NOMO-1 treated with dmso at 0.1 percent for 144 hours (cell line): ENCODE measurements around the gene AP5B1.
"Not testable (repeated sequence)": the region's sequence is repeated elsewhere in the genome, so short reads cannot be mapped to it uniquely, and the experiment has no call there.

Source experiments
- DNase-seq: peaks from one replicate; lab custom pipeline; 2025; ENCODE audit not compliant: unreplicated experiment; lab: John Stamatoyannopoulos, UW

Gene AP5B1

DNA sequence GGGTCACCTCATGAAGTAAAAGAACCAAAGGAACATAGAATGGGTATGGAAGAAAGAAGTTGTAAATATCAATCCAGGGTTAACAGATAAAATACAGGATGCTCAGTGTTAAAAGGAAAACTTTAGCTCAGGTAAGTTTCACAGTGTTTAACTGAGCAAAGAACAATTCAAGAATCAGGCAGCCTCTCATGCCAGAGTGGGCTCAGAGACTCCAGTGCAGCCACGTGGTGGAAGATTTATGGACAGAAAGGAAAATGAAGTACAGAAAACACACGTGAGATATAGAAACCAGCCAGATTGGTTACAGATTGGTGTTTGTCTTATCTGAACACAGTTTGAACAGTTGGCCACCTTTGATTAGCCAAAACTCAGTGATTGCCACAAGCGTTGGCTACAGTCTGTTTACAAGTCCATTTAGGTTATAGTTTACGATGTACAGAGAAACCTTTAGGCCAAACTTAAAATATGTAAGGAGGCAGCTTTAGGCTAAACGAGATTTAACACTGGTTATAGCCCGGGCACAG, 9.1 kb downstream of the AP5B1 start:
- DNase-seq = no peak

DNA sequence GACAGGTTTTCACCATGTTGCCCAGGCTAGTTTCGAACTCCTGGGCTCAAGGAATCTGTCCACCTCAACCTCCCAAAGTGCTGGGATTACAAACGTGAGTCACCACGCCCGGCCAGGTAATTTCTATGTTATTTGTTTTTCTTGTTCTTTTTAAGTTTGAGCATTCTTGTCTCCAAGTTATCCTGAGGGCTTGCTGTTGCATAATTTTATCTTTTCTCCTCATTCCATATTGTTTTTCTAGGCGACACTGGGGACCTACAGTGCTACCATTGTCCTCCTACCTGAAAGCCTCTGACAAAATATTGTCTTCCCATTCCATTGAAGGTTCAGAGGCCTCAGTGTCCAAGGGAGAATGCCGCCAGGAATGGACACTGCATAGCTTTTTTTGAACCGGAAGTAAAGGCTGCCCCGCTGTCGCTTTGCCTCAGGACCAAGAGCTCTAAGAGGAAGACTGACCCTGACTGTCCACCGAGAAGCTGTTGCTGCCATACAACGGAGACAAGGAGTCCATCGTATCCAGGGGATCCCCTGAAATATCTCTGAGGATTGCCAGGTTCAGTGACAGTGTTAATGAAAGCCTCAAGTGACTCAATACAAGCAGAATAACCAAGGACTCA, 9.7 kb downstream of the AP5B1 start:
- no peak for DNase-seq

DNA sequence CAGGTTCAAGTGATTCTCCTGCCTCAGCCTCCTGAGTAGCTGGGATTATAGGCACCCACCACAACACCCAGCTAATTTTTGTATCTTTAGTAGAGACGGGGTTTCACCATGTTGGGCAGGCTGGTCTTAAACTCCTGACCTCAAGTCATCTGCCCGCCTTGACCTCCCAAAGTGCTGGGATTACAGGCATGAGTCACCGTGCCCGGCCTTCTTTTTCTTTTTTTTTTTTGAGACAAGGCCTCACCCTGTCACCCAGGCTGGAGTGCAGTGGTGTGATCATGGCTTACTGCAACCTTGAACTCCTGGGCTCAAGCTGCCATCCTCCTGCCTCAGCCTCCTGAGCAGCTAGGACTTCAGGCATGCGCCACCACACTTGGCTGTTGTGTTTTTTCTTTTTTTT, 13.0 kb downstream of the AP5B1 start:
- DNase-seq = not testable (repeated sequence)

DNA sequence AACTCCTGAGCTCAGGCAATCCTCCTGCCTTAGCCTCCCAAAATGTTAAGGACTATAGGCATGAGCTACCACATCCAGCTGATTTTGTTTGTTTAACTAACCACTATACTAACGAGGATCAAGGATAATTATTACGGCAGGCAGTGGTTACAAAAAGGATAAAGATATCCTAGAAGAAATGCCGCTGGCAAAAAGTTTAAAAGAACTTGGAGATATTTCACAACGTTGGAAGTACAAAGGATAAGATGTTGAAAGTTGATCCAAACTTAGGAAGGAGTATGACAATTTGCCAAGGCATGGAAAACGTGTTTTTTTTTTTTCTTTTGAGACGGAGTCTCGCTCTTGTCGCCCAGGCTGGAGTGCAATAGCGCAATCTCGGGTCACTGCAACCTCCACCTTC, 13.4 kb downstream of the AP5B1 start:
- DNase-seq = no peak

DNA sequence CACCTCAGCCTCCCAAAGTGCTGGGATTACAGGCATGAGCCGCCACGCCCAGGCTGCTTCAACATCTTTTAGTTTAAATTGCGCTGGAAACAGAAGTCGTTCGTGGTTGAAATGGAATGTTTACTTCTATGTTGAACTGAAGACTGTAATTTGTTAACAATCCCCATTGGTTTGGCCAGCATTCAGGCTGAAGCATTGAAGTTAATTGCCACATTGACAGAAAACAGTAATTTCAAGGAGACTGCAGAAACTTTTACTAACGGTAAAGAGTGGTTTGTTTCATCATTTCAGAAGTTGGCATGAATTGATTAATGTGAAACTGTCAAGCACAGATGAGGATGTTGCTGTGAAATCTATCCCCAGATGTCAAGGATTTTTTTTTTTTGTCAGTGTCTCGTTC, 14.2 kb downstream of the AP5B1 start:
- peak; percentile 85 for DNase-seq

DNA sequence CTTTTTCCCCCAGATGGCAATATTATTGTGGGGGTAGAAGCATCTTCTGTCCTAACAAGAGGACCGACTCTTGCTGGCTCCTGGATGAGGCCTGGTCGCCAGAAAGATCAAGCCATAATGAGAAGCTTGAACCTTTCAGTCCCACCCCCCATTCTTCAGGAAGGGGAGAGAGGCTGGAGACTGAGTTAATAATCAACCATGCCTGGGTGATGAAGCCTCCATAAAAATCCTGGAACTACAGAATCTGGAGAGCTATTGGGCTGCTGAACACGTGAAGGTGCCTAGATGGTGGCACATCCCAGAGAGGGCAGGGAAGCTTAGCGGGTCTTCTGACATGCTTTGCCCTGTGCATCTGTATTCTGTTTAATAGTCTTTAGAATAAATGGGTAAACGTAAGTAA, 16.3 kb downstream of the AP5B1 start:
- DNase-seq = no peak

DNA sequence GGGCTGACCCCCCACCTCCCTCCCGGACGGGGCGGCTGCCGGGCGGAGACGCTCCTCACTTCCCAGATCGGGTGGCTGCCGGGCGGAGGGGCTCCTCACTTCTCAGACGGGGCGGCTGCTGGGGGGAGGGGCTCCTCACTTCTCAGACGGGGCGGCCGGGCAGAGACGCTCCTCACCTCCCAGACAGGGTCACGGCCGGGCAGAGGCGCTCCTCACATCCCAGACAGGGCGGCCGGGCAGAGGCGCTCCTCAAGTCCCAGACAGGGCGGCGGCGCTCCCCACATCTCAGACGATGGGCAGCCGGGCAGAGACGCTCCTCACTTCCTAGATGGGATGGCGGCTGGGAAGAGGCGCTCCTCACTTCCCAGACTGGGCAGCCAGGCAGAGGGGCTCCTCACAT, 18.0 kb downstream of the AP5B1 start:
- DNase-seq = not testable (repeated sequence)

DNA sequence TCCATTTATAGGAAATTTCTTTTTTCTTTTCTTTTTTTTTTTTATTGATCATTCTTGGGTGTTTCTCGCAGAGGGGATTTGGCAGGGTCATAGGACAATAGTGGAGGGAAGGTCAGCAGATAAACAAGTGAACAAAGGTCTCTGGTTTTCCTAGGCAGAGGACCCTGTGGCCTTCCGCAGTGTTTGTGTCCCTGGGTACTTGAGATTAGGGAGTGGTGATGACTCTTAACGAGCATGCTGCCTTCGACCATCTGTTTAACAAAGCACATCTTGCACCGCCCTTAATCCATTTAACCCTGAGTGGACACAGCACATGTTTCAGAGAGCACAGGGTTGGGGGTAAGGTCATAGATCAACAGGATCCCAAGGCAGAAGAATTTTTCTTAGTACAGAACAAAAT, 18.6 kb downstream of the AP5B1 start:
- DNase-seq = not testable (repeated sequence)

DNA sequence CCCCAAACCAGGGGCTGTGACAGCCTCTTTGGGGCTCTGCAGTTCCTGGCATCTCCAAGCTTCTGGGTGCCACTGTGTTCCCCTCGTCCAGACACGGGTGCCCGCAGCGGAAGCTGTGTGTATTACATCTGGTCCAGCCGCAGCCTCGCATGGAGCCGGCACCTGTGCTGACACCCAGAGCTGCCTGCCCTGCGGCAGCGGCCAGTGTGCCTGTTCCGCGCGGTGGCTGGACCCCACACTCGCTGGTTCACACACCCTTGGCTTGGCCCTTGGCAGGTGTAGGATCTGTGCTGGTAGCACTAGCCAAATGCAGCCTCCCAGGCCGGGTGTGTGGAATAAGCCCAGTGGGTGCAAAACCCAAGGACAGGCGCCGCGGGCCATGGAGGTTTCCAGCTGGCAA, 35.7 kb downstream of the AP5B1 start:
- DNase-seq = no peak

DNA sequence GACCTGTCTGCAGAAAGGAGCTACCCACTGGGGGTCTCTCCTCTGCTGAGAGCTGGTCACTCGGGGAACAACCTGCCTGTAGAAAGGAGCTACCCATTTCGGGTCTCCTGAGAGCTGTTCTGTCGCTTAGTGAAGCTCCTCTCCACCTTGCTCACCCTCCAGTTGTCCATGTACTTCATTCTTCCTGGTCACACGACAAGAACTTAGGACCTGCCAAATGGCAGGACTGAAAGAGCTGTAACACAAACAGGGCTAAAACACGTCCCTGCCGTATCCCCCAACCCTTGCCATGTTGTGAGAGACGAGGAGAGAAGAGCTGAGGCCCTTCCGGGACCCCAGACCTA, 36.1 kb downstream of the AP5B1 start:
- DNase-seq = no peak

DNA sequence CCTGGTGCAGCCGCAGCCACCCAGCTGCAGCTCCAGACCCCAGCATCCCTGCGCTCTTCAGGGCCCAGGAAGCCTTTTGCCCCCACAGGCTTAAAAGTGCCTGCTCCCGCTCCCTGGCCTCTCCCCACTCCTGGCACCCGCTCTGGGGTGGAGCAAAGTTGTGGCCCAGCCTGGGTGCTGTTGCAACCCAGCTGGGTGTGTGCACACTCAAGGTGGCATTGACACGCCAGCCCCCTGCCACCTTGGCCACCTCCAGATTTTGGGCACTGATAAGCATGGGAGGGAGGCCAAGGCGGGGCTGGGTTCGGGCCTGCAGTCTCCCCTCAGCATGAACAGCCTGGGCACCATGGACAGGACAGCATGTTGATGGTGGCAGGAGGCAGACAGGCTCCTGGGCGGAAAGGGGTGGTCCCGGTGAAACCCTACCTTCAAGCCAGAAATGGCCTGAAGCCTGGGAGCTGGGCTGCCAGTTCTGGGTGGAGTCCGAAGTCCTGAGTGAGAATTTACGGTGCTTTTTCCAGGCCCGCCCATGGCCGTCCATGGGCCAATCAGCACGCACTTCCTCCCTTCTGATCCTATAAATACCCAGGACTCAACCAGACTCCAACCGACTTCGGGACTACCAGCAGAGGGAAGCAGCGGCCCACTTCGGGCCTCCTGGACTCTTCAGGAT, 36.6 kb downstream of the AP5B1 start:
- DNase-seq = peak; percentile 74

DNA sequence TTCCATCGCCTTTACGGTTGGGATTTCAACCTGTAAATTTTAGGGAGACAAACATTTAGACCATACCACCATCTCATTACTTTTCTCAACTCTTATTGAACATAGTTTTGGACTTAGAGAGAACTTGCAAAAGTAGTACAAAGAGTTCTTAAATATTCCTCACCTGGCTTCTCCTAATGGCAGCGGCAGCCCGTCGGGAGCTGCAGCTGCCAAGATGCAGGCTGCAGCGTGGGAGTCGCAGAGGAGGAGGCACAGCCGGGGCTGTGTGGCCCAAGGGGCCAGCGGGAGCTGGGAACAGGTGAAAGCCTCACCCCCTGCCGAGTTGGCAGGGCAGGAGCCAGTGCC, 37.1 kb downstream of the AP5B1 start:
- DNase-seq = no peak

DNA sequence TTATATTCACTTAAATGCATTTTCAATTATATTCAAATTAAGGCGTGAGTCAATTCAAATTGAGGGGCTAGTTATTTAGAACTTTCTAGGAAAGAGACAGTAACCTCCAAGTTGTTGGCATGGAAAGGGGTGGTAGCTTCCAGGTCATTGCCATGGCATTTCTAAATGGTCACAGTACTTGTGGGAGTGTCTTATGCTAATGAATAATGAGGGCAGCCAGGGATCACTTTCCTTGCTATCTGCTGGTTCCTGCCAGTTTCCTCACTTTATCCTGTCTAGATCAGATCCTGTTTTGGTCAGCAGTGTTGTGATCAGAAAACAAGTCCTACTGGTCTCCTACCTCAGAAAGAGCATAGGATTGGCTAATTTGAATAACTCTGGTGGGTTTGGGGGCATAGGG, 38.4 kb downstream of the AP5B1 start:
- DNase-seq = no peak

DNA sequence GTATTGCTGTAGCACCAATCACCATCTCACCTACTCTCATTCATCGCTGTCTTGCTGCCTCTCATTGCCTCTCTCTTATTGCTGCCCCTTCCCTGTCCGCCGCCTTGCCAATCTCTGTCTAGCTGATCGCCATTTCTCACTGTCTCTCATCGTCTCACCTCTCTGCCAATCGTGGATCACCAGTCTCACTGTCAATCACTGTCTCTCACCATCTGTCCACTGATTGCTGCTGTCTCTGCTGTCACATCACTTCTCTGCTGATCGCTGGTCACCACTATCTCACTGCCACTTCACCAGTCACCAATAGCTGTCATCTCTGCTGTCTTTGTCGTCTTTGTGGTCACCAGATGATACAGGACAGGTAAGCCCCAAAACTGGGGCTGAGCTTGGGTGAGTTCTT, 39.6 kb downstream of the AP5B1 start:
- no peak for DNase-seq

DNA sequence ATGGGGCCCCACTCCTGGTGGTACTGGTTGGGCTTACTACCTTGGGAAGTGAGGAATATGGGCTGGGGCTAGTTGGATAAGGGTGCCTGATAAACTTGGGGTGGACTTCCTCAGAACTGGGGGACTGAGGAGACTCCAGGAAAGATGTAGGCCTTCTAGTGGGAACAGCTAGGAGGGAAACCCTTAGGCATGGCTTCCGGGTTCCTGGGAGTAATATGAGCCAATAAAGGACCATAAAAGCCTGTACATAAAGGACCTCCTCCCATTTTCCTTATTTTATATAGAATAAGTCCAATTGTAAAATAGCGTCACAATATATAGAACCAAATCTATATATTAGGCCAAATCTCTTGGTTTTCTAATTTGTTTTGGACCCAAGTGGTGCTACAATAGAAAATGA, 41.8 kb downstream of the AP5B1 start:
- no peak for DNase-seq

DNA sequence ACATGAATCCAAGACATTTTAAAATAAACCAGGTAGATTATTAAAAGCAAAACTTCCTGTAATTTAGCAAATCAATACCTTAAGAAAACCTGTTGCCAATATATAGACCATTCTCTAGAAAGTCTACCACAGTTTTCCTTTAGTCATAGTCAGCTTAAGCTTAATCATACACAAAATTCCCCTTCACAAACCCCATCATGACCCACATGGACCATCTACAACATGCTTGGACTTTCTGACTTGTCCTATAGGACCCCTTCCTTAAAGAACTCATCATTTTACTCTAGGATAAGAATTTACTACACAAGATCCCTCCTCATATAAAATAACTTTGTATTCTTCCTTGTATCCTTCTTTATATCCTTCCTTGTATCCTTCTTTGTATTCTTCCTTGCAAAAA, 44.0 kb downstream of the AP5B1 start:
- no peak for DNase-seq

DNA sequence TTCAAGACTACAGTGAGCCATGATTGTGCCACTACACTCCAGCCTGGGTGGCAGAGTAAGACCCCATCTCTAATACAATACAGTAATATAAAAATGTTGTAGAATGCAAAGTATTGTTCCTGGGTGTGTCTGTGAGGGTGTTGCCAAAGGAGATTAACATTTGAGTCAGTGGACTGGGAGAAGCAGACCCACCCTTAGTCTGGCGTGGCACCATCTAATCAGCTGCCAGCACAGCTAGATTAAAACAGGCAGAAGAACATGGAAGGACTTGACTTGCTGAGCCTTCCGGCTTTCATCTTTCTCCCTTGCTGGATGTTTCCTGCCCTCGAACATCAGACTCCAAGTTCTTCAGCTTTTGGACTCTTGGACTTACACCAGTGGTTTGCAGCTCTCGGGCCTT, 45.7 kb downstream of the AP5B1 start:
- not testable (repeated sequence) for DNase-seq

DNA sequence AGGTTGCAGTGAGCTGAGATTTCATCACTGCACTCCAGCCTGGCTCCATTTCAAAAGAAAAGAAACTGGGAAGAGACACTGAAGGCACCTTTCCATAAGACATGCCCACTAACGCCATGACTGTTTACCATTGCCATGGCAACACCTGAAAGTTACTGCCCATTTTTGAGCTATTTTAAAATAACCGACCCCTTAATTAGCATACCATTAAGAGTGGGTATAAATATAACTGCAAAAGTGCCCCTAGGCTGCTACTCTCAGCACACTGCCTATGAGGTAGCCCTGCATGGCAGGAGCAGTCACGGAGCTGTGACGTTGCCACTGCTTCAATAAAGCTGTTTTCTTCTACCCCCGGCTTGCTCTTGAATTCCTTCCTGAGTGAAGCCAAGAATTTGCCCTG, 50.3 kb downstream of the AP5B1 start:
- DNase-seq = no peak

DNA sequence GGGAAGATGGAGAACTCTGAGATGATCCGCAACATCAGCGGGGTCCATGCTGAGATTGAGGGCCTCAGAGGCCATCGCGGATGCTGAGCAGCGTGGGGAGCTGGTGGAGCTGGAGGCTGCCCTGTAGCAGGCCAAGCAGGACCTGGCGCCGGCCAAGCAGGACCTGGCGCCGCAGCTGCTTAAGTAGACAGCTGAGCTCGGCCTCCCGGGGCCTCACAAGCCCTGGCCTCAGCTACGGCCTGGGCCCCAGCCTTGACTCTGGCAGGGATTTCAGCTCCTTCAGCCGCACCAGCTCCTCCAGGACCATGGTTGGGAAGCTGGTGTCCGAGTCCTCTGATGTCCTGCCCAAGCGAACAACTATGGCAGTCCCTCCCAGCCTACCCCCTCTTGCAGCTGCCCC, 52.9 kb downstream of the AP5B1 start:
- DNase-seq = no peak

DNA sequence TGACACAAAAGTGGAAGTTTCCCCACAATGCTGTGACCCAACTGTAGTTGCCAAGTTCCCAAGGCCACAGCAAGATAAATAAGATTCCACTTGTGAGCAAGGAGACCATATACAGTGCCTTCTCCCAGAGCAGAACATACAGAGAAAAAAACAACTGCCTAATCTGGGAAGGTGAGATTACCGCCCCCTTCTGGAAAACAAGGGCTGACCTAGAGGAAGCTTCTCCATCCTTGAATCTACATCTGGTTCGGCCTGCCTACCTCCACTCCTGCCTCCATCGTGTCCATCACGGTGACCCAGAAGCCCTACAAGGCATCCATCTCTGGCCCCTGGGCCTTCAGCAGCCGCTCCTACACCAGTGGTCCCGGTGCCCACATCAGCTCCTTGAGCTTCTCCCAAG, 54.1 kb downstream of the AP5B1 start:
- no peak for DNase-seq
